ENCODE data around the gene NOP14. TPM values are rescaled to one million over a fixed set of nuclear protein-coding genes. Genes with fewer than 3 reads are reported as not detected.
"Not testable (repeated sequence)": the region's sequence is repeated elsewhere in the genome, so short reads cannot be mapped to it uniquely, and the experiment has no call there.

NOP14 gene
- total RNA-seq, result 10 to 100 TPM; 49.1 to 50.7 TPM

- POLR2A ChIA-PET, result interaction anchor here (0.7 kb wide), 1 partner anchor 179 kb away, joined by 7 read pairs; no protein-coding TSS in a partner anchor
These were observed at the start of gene NOP14, which contains the start of gene GRK4 for GRCh38 chr4:2963175-2963965. TSS of gene NOP14 (minus strand) at chr4:2963406. CDS start at chr4:2963319, 87 bp downstream. TSS of gene GRK4 (plus strand) at chr4:2963571. CDS start at chr4:2964071, 500 bp downstream.

GRCh38 chr4:3011456-3012220 is 48.4 kb upstream of the NOP14 start:
- Mint-ChIP-seq H3K27ac (no peak overlapping the region), H3K9me3 (no peaks in the 10 kb centered on the region), H3K4me3 (no peak overlapping the region), H3K36me3 (ENCODE audit: low read depth) (no peaks in the 10 kb centered on the region), H3K27me3 (no peaks in the 10 kb centered on the region), H3K4me1 (peaks cover 10% of the 10 kb centered on the region)
- no peak for DNase-seq
- ChIA-PET CTCF (interaction anchor here (1.0 kb wide), 1 partner anchor 36 kb away, joined by 5 read pairs; no protein-coding TSS in a partner anchor), POLR2A (no interaction called here)

More at GRCh38 chr4:2963175-2963965, at the start of gene NOP14, which contains the start of gene GRK4:
- CTCF ChIA-PET, result interaction anchor here (0.6 to 2.2 kb wide), 20 partner anchors 7 to 429 kb away, joined by 3 to 10 read pairs (median 4); no protein-coding TSS in a partner anchor
- Mint-ChIP-seq H3K4me1 (peaks cover 35% of the 10 kb centered on the region), H3K27me3 (peaks cover 3% of the 10 kb centered on the region), H3K9me3 (no peaks in the 10 kb centered on the region), H3K36me3 (ENCODE audit: low read depth) (peaks cover 18% of the 10 kb centered on the region), H3K4me3 (peak within 1 kb of the TSS; percentile 81), H3K27ac (peak within 1 kb of the TSS; percentile 83)
- DNase-seq, result peak; percentile 98

- Mint-ChIP-seq H3K4me3 (no peak overlapping the region), H3K9me3 (no peaks in the 10 kb centered on the region), H3K36me3 (ENCODE audit: low read depth) (no peaks in the 10 kb centered on the region), H3K27me3 (no peaks in the 10 kb centered on the region), H3K4me1 (peaks cover 10% of the 10 kb centered on the region), H3K27ac (no peak overlapping the region)
- POLR2A ChIA-PET, result no interaction called here
- DNase-seq, result no peak
- CTCF ChIA-PET, result interaction anchor here (1.0 kb wide), 1 partner anchor 35 kb away, joined by 5 read pairs; no protein-coding TSS in a partner anchor
These were observed 47.8 kb upstream of the NOP14 start for GRCh38 chr4:3010998-3011397.

- Mint-ChIP-seq H3K27ac (no peak overlapping the region), H3K4me3 (no peak overlapping the region), H3K9me3 (no peaks in the 10 kb centered on the region), H3K36me3 (ENCODE audit: low read depth) (no peaks in the 10 kb centered on the region), H3K4me1 (peaks cover 10% of the 10 kb centered on the region), H3K27me3 (no peaks in the 10 kb centered on the region)
- ChIA-PET POLR2A (no interaction called here), CTCF (interaction anchor here (1.0 to 1.5 kb wide), 2 partner anchors 34 to 49 kb away, joined by 3 to 5 read pairs; no protein-coding TSS in a partner anchor)
- DNase-seq, result no peak
These were observed 47.4 kb upstream of the NOP14 start for GRCh38 chr4:3010577-3010976.

GRCh38 chr4:3009422-3009821 is 46.2 kb upstream of the NOP14 start:
- ChIA-PET POLR2A (no interaction called here), CTCF (interaction anchor here (0.7 to 1.5 kb wide), 7 partner anchors 8 to 238 kb away, joined by 3 to 4 read pairs (median 3); no protein-coding TSS in a partner anchor)
- no peak overlapping the region for H3K27ac Mint-ChIP-seq
- no peaks in the 10 kb centered on the region for H3K36me3 Mint-ChIP-seq (ENCODE audit: low read depth)
- H3K4me3 Mint-ChIP-seq, result no peak overlapping the region
- no peaks in the 10 kb centered on the region for H3K9me3 Mint-ChIP-seq
- peaks cover 9% of the 10 kb centered on the region for H3K4me1 Mint-ChIP-seq
- H3K27me3 Mint-ChIP-seq, result no peaks in the 10 kb centered on the region
- DNase-seq, result peak; percentile 18

- H3K27ac Mint-ChIP-seq, result no peak overlapping the region
- no peaks in the 10 kb centered on the region for H3K9me3 Mint-ChIP-seq
- no peaks in the 10 kb centered on the region for H3K27me3 Mint-ChIP-seq
- ChIA-PET POLR2A (interaction anchor here (0.6 kb wide), 1 partner anchor 56 kb away, joined by 3 read pairs; no protein-coding TSS in a partner anchor), CTCF (interaction anchor here (1.2 kb wide), 1 partner anchor 17 kb away, joined by 3 read pairs; no protein-coding TSS in a partner anchor)
- no peaks in the 10 kb centered on the region for H3K4me1 Mint-ChIP-seq
- H3K36me3 Mint-ChIP-seq (ENCODE audit: low read depth), result no peaks in the 10 kb centered on the region
- H3K4me3 Mint-ChIP-seq, result no peak overlapping the region
- DNase-seq, result no peak
These were observed 44.5 kb upstream of the NOP14 start for GRCh38 chr4:3007724-3008123.

GRCh38 chr4:2996415-2996814 is 33.2 kb upstream of the NOP14 start:
- ChIA-PET CTCF (interaction anchor here (0.6 to 0.9 kb wide), 2 partner anchors 23 to 392 kb away, joined by 3 read pairs; no protein-coding TSS in a partner anchor), POLR2A (no interaction called here)
- Mint-ChIP-seq H3K36me3 (ENCODE audit: low read depth) (no peaks in the 10 kb centered on the region), H3K4me3 (no peak overlapping the region), H3K27me3 (peaks cover 10% of the 10 kb centered on the region), H3K9me3 (no peaks in the 10 kb centered on the region), H3K27ac (no peak overlapping the region), H3K4me1 (no peaks in the 10 kb centered on the region)
- DNase-seq, result no peak

GRCh38 chr4:2995546-2996265 is 32.5 kb upstream of the NOP14 start:
- CTCF ChIA-PET, result interaction anchor here (0.6 to 0.9 kb wide), 3 partner anchors 23 to 436 kb away, joined by 3 to 4 read pairs (median 3); no protein-coding TSS in a partner anchor
- no peaks in the 10 kb centered on the region for H3K36me3 Mint-ChIP-seq (ENCODE audit: low read depth)
- H3K4me1 Mint-ChIP-seq, result no peaks in the 10 kb centered on the region
- H3K9me3 Mint-ChIP-seq, result no peaks in the 10 kb centered on the region
- H3K27me3 Mint-ChIP-seq, result peaks cover 8% of the 10 kb centered on the region
- DNase-seq, result no peak
- no peak overlapping the region for H3K4me3 Mint-ChIP-seq
- POLR2A ChIA-PET, result no interaction called here
- H3K27ac Mint-ChIP-seq, result no peak overlapping the region

GRCh38 chr4:2994917-2995316 is 31.7 kb upstream of the NOP14 start:
- no peaks in the 10 kb centered on the region for H3K4me1 Mint-ChIP-seq
- no peaks in the 10 kb centered on the region for H3K9me3 Mint-ChIP-seq
- POLR2A ChIA-PET, result no interaction called here
- H3K27ac Mint-ChIP-seq, result no peak overlapping the region
- H3K4me3 Mint-ChIP-seq, result no peak overlapping the region
- no peak for DNase-seq
- CTCF ChIA-PET, result interaction anchor here (1.2 kb wide), 1 partner anchor 18 kb away, joined by 3 read pairs; no protein-coding TSS in a partner anchor
- no peaks in the 10 kb centered on the region for H3K36me3 Mint-ChIP-seq (ENCODE audit: low read depth)
- peaks cover 7% of the 10 kb centered on the region for H3K27me3 Mint-ChIP-seq

- Mint-ChIP-seq H3K36me3 (ENCODE audit: low read depth) (no peaks in the 10 kb centered on the region), H3K27me3 (peaks cover 8% of the 10 kb centered on the region), H3K27ac (no peak overlapping the region), H3K9me3 (no peaks in the 10 kb centered on the region), H3K4me1 (no peaks in the 10 kb centered on the region), H3K4me3 (no peak overlapping the region)
- CTCF ChIA-PET, result interaction anchor here (1.0 to 2.3 kb wide), 3 partner anchors 8 to 17 kb away, joined by 3 to 11 read pairs (median 3); no protein-coding TSS in a partner anchor
- POLR2A ChIA-PET, result no interaction called here
- DNase-seq, result no peak
These were observed 28.0 kb upstream of the NOP14 start for GRCh38 chr4:2991243-2991642.

GRCh38 chr4:2983715-2984114 is 20.5 kb upstream of the NOP14 start:
- H3K4me1 Mint-ChIP-seq; DNase-seq; H3K27ac Mint-ChIP-seq; CTCF ChIA-PET; POLR2A ChIA-PET; H3K4me3 Mint-ChIP-seq; H3K36me3 Mint-ChIP-seq (ENCODE audit: low read depth): not testable (repeated sequence)
- Mint-ChIP-seq H3K27me3 (peaks cover 18% of the 10 kb centered on the region), H3K9me3 (peaks cover 23% of the 10 kb centered on the region)

- H3K4me3 Mint-ChIP-seq, result no peak overlapping the region
- H3K4me1 Mint-ChIP-seq, result no peaks in the 10 kb centered on the region
- POLR2A ChIA-PET, result no interaction called here
- no peak for DNase-seq
- peaks cover 23% of the 10 kb centered on the region for H3K9me3 Mint-ChIP-seq
- H3K27me3 Mint-ChIP-seq, result peaks cover 13% of the 10 kb centered on the region
- H3K27ac Mint-ChIP-seq, result no peak overlapping the region
- no peaks in the 10 kb centered on the region for H3K36me3 Mint-ChIP-seq (ENCODE audit: low read depth)
- CTCF ChIA-PET, result no interaction called here
These were observed 18.8 kb upstream of the NOP14 start for GRCh38 chr4:2982012-2982411.
